Thoracic aorta (tissue), 2 donors: ENCODE data around the gene SETD3. TPM values are rescaled to one million over a fixed set of nuclear protein-coding genes. Genes with fewer than 3 reads are reported as not detected.

Experiments
- ATAC-seq: fragments of 150-250 bp; one replicate; pipeline ENCODE4 v1.8.0; 2017; ENCODE audit warnings: low read depth; ENCODE audit not compliant: insufficient number of reproducible peaks, low FRiP score
- DNase-seq: peaks from one replicate; pipeline ENCODE4 v3.0.0-alpha.2; 2020; ENCODE audit warnings: low spot score
- H3K27ac ChIP-seq, 2 donors: fragments of 200-600 bp; sonication (generic); 1 replicate in 1 of 2; 2 replicates in 1 of 2; pipeline ENCODE4 v1.5.1; 2016; ENCODE audit warnings: mild to moderate bottlenecking in 2 of 2, moderate library complexity in 2 of 2
- H3K27me3 ChIP-seq: fragments of 200-600 bp; sonication (generic); replicated peaks from 2 replicates; pipeline ENCODE4 v1.6.0; 2016; ENCODE audit warnings: mild to moderate bottlenecking; ENCODE audit not compliant: insufficient read depth
- H3K36me3 ChIP-seq: fragments of 200-600 bp; sonication (generic); one replicate; pipeline ENCODE4 v1.5.1; 2016
- H3K4me1 ChIP-seq, 2 donors: fragments of 200-600 bp; sonication (generic); 1 replicate in 1 of 2; 2 replicates in 1 of 2; pipeline versions ENCODE4 v1.5.1 to v1.6.0; 2016; ENCODE audit warnings: low read depth in 2 of 2, mild to moderate bottlenecking in 1 of 2; ENCODE audit not compliant: control insufficient read depth in 1 of 2
- H3K4me3 ChIP-seq: fragments of 200-600 bp; sonication (generic); 2 replicates; pipeline ENCODE4 v1.5.1; 2016; ENCODE audit warnings: mild to moderate bottlenecking
- H3K9me3 ChIP-seq: fragments of 200-600 bp; sonication (generic); 2 replicates; pipeline ENCODE4 v1.5.1; 2016
- total RNA-seq, 2 donors: library from RNA; depleted of rRNA; stranded (reverse); fragments of >200 nt; gene quantifications; one replicate each; pipeline versions ENCODE4 v1.1.0 to v1.2.3, GENCODE V29; 2016
- TF ChIP-seq, protein P1 (sequence below): fragments of 200-600 bp; sonication (generic); IDR thresholded peaks from one replicate; pipeline ENCODE4 v1.5.1; 2019; ENCODE audit warnings: antibody characterized with exemption

SETD3 gene
- total RNA-seq, 2 donors from 2014 or later = 70.8 to 76.8 TPM

DNA sequence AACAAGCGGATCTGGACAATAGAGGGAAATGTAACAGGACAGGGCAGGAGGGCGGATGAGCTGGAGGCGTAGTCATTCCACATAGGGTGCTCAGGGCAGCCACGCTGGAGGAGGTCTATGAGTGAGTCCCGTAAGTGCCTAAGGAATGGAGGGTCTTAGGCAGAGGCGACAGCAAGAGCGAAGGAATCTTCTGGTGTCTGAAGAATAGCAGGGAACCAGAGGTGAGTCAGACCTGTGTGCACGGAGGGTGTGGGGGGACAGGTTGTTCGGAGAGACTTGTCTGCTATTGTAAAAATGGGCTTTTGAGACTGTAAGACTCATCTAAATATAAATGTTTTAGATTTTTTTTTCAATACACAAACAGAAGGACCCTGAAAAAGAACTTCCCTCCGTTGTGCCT, 70.6 kb downstream of the SETD3 start:
- Histone ChIP-seq H3K27ac (no peak overlapping the region), H3K4me1 (no peaks in the 10 kb centered on the region), H3K36me3 (peaks cover 16% of the 10 kb centered on the region), H3K4me3 (no peak overlapping the region), H3K9me3 (no peaks in the 10 kb centered on the region), H3K27me3 (no peaks in the 10 kb centered on the region)
- no peak for ATAC-seq
- no peak for DNase-seq
- TF ChIP-seq, protein P1, sequence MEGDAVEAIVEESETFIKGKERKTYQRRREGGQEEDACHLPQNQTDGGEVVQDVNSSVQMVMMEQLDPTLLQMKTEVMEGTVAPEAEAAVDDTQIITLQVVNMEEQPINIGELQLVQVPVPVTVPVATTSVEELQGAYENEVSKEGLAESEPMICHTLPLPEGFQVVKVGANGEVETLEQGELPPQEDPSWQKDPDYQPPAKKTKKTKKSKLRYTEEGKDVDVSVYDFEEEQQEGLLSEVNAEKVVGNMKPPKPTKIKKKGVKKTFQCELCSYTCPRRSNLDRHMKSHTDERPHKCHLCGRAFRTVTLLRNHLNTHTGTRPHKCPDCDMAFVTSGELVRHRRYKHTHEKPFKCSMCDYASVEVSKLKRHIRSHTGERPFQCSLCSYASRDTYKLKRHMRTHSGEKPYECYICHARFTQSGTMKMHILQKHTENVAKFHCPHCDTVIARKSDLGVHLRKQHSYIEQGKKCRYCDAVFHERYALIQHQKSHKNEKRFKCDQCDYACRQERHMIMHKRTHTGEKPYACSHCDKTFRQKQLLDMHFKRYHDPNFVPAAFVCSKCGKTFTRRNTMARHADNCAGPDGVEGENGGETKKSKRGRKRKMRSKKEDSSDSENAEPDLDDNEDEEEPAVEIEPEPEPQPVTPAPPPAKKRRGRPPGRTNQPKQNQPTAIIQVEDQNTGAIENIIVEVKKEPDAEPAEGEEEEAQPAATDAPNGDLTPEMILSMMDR = no peak

DNA sequence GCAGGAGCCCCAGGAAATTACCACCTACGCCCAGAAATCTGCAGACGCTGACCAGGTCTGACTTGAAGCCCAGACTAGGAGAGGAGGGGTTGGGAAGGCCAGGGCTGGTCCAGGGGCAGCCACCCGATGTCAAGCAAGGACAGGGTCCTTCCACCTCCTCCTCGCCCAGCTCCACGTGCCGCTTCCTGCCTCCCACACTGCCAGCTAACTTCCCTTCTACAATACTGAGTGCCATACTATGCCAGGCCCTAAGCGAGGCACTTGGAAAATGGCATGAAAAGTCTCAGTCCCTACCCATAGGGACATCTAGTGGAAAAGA, 71.7 kb downstream of the SETD3 start:
- DNase-seq = no peak
- H3K27ac ChIP-seq = no peak overlapping the region
- H3K27me3 ChIP-seq = no peaks in the 10 kb centered on the region
- TF ChIP-seq, protein P1 = no peak
- no peak for ATAC-seq
- no peaks in the 10 kb centered on the region for H3K9me3 ChIP-seq
- peaks cover 16% of the 10 kb centered on the region for H3K36me3 ChIP-seq
- no peaks in the 10 kb centered on the region for H3K4me1 ChIP-seq
- H3K4me3 ChIP-seq = no peak overlapping the region

DNA sequence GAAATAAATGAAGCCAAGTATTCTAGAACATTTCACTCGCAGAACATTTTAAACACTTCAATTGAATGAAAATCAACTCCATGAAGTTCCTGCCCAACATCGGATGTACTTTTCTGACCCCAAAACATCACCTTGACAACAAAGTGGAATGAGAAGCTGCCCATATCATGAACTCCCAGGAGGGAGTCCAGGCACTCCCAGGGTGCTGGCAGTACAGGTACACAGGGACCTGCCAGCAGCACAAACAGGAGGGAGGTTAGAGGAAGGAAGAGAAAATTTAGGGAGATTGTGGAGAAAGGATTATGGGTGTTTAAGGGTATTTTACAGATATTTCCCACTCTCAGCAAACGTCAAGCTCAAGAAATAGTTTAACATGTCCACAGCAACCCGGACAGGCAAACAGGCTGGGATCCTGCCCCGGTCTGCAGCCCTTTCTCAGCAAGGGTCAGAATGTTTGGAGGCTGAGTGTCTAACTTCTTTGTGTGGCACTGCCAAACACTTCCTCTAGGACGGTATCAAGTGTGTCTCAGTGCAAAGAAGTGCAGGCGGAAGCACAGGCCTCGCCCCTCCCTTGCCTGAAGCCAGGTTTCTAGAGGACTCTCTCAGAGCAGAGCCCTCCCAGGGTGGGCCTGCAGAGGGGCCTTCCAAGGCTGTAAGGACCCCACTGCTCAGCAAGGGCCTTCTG, 72.2 kb downstream of the SETD3 start:
- H3K27me3 ChIP-seq = no peaks in the 10 kb centered on the region
- H3K4me3 ChIP-seq = no peak overlapping the region
- TF ChIP-seq, protein P1 = no peak
- ATAC-seq (no peak), DNase-seq (no peak)
- peaks cover 16% of the 10 kb centered on the region for H3K36me3 ChIP-seq
- H3K9me3 ChIP-seq = no peaks in the 10 kb centered on the region
- no peaks in the 10 kb centered on the region for H3K4me1 ChIP-seq
- no peak overlapping the region for H3K27ac ChIP-seq

DNA sequence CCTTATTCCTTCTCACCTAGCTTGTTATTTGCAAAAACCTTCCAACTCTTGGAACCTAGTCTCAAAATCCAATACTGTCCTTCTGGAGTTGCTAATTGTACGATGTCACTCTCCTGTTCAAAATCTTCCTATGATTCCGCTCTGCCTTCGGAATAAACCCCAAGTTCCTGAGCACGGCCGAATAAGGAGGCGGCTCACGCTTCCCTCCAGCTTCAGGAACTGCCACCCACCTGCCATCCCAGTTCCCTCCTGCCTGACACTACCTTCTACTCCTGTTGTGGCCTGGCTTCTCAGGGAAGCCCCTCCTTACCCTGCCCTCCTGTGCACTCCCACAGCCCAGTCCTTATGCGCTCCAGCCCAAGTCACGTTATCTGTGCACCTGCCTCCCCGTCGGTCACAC, 73.2 kb downstream of the SETD3 start:
- Histone ChIP-seq H3K4me3 (no peak overlapping the region), H3K9me3 (no peaks in the 10 kb centered on the region), H3K36me3 (peaks cover 18% of the 10 kb centered on the region), H3K4me1 (no peaks in the 10 kb centered on the region), H3K27ac (no peak overlapping the region), H3K27me3 (no peaks in the 10 kb centered on the region)
- TF ChIP-seq, protein P1 = no peak
- ATAC-seq = no peak
- no peak for DNase-seq

DNA sequence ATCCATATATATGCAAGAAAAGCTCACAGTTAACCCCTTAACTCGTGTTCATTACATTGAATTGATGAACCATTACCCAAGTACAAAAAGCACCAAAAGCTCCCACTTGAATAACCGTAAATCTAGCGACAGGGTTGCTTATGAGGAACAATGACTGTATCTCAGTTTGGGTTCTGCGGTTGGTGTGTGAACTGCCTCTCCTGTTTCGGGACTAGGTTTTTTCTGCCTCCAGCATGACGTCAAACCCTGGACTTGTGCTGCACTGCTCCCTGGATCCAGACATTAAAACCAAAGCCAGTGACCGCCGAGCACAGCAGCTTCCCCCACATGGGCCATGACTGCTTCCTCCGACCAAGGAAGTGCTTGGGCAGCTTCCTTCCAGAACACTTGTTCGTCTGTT, 77.7 kb downstream of the SETD3 start:
- H3K4me1 ChIP-seq = no peaks in the 10 kb centered on the region
- ATAC-seq (no peak), DNase-seq (no peak)
- TF ChIP-seq, protein P1 = no peak
- H3K27ac ChIP-seq = no peak overlapping the region
- no peaks in the 10 kb centered on the region for H3K27me3 ChIP-seq
- no peak overlapping the region for H3K4me3 ChIP-seq
- H3K9me3 ChIP-seq = no peaks in the 10 kb centered on the region
- peaks cover 26% of the 10 kb centered on the region for H3K36me3 ChIP-seq
